Vagina (tissue), 2 donors: ENCODE data around the gene TBCD.

Experiments used
- POLR2A ChIP-seq, 2 donors: fragments of 450-650 bp; IDR thresholded peaks; one replicate each; pipeline ENCODE4 v1.6.1; 2017; ENCODE audit warnings: antibody characterized with exemption in 2 of 2, mild to moderate bottlenecking in 2 of 2, moderate library complexity in 2 of 2
- POLR2AphosphoS5 ChIP-seq, 2 donors: sonication (generic); formaldehyde crosslinking; IDR thresholded peaks; one replicate each; pipeline ENCODE4 v1.9.0; 2017; ENCODE audit warnings: antibody characterized with exemption in 2 of 2, mild to moderate bottlenecking in 2 of 2, low read depth in 1 of 2; ENCODE audit not compliant: insufficient read depth in 1 of 2
- TF ChIP-seq, protein P1 (sequence below), 3 experiments: fragments of 450-650 bp in 2 of 3; fragments of 200-600 bp in 1 of 3; sonication (generic) in 1 of 3; IDR thresholded peaks; one replicate each; pipeline ENCODE4 v1.5.1; 2017 to 2019; ENCODE audit warnings: antibody characterized with exemption in 3 of 3, mild to moderate bottlenecking in 2 of 3, moderate library complexity in 2 of 3

DNA sequence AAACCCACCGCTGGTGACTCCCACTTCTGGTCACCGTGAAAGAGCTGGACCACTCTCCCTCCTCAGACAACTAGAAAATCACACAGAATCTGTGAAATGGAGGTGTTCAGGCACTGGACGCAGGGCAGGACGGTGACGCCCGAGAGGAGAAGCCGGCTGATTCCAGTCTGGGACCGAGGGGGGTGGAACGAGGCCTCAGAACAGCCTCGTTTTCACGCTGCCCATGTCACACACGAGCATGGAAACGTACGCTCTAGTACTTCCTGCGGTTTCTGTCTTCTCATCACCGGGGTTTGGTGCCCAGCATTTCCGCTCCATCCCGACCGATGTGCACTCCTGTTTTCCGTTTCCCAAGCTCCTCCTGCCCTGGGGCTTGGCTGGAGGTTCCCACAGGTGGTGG lies 225.7 kb downstream of the TBCD start:
- TF ChIP-seq, protein P1, sequence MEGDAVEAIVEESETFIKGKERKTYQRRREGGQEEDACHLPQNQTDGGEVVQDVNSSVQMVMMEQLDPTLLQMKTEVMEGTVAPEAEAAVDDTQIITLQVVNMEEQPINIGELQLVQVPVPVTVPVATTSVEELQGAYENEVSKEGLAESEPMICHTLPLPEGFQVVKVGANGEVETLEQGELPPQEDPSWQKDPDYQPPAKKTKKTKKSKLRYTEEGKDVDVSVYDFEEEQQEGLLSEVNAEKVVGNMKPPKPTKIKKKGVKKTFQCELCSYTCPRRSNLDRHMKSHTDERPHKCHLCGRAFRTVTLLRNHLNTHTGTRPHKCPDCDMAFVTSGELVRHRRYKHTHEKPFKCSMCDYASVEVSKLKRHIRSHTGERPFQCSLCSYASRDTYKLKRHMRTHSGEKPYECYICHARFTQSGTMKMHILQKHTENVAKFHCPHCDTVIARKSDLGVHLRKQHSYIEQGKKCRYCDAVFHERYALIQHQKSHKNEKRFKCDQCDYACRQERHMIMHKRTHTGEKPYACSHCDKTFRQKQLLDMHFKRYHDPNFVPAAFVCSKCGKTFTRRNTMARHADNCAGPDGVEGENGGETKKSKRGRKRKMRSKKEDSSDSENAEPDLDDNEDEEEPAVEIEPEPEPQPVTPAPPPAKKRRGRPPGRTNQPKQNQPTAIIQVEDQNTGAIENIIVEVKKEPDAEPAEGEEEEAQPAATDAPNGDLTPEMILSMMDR (IDR thresholded peaks at IDR 0.05): no peak
- no peak for TF ChIP-seq POLR2A (IDR thresholded peaks at IDR 0.05)
- TF ChIP-seq POLR2AphosphoS5 (IDR thresholded peaks at IDR 0.05; ENCODE audit: insufficient read depth in 1 of 2, low read depth in 1 of 2): no peak
